Activated T-cell treated with anti-CD3 and anti-CD28 coated beads for 1 hour (primary cell): Measurements from ENCODE around the gene TOMM6.
A peak's percentile ranks its signal among the peaks of the same experiment; 100 is the strongest.
"Not testable (repeated sequence)": the region's sequence is repeated elsewhere in the genome, so short reads cannot be mapped to it uniquely, and the experiment has no call there.

Source experiments
- DNase-seq: peaks from one replicate; pipeline ENCODE4 v3.0.0-alpha.2; 2020; ENCODE audit warnings: low read depth

The TOMM6 gene

DNA sequence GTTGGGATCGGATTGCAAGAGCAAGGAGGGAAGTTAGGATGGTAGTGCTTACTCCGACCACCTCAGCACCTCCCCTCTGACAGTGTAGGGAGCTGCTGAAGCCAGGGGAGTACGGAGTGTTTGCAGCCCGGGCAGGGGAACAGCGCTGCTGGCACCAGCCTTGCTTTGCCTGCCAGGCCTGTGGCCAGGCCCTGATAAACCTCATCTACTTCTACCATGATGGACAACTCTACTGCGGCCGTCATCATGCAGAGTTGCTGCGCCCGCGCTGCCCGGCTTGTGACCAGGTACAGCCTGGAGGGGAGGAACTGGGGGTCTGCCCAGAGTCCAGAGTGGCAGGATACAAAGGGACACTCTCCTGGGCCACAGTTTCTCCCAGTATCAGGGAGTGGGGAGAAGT, 2.2 kb upstream of the TOMM6 start:
- DNase-seq = no peak

DNA sequence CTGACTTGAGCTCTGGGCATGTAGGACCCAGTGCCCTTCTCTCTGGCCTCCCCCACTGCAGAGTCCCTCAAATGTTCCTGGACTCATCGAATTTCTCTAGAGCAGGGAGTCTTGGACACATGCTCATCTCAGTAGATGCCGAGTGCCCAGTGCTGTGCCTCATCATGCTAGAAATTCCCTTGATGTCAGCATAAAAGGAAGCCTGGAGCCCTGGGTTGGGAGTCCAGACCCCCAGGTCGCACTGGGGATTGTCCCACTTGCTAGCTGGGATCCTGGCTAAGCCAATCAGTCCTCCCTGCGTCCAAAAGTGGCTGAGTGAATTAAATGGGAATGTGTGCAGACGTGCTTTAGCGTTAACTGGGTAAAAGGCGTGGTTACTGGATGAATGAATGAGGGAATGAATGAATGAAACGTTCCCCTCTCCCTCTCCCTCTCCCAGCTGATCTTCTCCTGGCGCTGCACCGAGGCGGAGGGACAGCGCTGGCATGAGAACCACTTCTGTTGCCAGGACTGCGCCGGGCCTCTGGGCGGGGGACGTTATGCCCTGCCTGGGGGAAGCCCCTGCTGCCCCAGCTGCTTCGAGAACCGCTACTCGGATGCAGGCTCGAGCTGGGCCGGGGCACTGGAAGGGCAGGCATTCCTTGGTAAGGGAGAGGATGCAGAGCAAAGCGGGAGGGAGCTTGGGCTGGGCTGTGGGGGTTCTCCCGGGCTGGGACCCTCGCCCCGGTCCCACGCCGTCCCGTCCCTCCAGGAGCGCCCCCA, 1.6 kb upstream of the TOMM6 start:
- no peak for DNase-seq

GRCh38 chr6:41786451-41787218, 859 bp upstream of the TOMM6 start:
- peak; percentile 85 for DNase-seq

GRCh38 chr6:41789390-41789724, 1.9 kb downstream of the TOMM6 start:
- no peak for DNase-seq

DNA sequence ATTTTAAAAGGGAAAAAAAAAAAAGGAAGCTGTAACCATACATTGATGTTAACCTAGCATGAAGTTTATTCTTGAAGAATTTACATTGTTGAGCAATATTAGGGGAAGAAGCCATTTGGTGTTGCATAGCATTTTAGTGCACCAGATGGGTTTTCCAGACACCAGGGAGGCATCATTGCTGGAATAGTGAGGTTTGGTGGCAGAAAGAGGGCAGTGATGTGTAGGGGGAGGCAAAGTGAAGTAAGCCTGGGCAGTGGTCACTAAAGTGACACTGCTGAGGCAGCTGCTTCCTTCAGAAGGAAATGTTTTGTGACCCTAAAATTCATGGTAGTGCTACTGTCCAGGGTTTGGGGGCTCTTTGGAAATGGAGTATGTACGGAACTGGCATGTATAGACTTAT, 2.6 kb downstream of the TOMM6 start:
- DNase-seq = no peak

DNA sequence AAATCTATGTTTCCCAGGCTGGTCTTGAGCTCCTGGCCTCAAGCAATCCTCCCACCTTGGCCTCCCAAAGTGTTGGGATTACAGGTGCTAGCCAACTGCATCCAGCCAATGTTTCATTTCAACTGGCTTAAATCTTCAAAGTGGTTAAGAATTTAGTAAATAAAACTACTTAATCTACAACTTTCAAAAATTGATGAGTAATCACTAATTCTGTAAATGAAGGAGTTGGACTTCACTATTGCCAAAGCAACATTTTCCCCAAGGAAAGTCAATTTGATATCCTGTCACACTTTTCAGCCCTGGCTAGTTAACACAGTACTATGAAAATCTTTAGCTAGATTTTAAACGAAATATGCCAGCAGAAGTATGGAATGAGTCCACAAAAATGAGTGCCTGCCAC, 3.8 kb downstream of the TOMM6 start:
- DNase-seq = no peak

- no peak for DNase-seq
Measured at GRCh38 chr6:41791984-41792383, 4.5 kb downstream of the TOMM6 start.

DNA sequence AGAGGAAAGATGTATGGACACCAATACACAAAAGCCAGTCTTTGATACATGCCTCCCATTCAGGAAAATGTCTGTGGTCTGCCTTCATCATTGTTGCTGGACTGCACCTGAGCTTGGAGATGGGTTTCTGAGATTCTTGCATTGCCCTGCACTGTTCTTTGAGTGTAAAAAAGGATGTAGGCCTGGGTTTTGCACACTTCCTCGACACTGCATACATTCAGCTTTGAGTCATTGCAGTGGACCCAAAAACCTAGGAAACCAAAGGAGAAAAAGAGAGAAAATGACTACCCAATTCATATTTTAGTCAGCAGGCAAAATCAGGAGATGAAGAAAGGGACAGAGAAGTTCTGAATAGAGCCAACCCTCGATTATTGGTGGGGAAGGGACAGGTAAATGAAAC, 9.0 kb downstream of the TOMM6 start:
- DNase-seq = no peak

DNA sequence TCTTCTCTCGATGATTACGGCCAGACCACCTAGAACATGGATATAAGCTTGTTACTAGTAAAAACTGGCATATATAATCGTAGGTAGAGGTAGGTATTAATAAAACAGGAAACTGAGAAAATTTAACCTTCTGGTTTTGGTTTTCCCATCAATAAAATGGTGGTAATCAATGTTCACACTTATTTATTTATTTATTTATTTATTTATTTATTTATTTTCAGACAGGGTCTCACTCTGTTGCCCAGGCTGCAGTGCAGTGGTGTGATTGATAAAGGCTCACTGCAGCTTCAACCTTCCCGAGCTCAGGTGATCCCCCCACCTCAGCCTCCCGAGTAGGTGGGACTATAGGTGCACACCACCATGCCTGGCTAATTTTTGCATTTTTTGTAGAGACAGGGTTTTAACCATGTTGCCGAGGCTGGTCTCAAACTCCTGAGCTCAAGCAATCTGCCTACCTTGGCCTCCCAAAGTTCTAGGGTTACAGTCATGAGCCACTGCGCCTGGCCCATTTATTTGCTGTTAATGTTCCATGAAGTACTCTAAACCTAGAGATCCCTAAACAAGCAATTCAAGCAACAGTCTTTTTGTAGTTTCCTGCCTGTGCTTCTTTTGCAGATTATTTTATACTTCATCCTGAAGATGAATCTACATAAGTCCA, 11.5 kb downstream of the TOMM6 start:
- no peak for DNase-seq

DNA sequence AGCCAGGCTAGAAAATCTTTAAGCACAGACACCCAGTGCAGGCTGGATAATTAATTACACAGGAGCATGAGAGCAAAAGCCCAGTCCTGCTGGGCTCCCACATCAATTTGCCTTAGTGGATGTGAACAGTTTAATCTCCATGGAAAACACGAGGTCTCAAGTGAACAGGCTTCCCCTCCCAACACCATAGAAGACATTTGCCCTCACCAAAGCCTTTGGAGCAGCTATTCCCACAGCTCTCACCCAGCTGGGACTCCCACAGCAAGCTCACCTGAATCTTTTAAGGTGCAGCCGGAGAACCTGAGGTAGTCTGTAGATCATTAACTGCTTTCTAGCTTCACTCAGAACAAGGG, 12.0 kb downstream of the TOMM6 start:
- no peak for DNase-seq

GRCh38 chr6:41801380-41801779, 13.9 kb downstream of the TOMM6 start:
- DNase-seq = no peak

- no peak for DNase-seq
Measured at GRCh38 chr6:41805830-41806774, 18.6 kb downstream of the TOMM6 start.

DNA sequence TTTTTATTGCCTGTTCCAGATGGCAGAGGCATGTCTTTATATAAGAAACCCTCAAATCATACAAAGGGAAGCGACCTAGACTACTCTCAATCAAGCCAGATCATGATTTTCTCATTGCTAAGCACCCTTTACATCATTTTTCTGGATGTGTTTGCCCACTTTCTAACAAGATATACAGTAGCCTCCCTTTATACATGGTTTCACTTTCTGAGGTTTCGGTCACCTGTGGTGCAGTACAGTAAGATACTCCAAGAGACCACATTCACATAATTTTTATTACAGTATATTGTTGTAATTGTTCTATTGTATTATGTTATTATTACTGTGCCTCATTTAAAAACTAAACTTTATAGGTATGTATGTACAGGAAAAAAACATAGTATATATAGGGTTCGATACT, 23.6 kb downstream of the TOMM6 start:
- DNase-seq = no peak

DNA sequence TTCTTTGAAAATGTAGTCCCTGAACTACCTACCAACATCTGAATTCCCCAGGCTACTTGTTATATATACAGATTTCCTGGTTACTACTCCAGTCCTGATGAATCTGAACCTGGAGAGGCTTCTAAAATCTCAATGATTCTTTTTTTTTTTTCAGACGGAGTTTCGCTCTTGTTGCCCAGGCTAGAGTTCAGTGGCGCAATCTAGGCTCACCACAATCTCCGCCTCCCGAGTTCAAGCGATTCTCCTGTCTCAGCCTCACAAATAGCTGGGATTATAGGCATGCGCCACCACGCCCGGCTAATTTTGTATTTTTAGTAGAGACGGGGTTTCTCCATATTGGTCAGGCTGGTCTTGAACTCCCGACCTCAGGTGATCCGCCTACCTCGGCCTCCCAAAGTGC, 24.5 kb downstream of the TOMM6 start:
- DNase-seq = not testable (repeated sequence)

GRCh38 chr6:41813469-41813868, 26.0 kb downstream of the TOMM6 start:
- no peak for DNase-seq

DNA sequence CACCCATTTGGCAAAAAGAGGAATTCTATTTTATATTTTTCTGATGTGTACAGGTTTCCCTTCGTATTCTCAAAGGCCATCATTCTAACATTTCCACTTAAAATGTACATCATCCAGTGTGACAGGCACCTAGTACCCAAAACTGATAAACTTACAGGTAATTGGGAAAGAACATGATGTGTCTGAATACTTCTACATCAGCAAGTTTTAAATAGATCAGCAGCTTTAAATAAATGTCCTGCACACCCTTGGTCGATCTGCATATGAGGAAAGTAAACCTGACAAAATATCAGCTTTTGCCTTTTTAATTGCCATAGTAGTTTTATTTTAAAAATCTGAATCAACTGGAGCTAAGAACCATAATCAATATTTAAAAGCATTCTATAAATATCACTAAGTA, 26.5 kb downstream of the TOMM6 start:
- DNase-seq = no peak

- no peak for DNase-seq
Measured at GRCh38 chr6:41814629-41815028, 27.1 kb downstream of the TOMM6 start.

DNA sequence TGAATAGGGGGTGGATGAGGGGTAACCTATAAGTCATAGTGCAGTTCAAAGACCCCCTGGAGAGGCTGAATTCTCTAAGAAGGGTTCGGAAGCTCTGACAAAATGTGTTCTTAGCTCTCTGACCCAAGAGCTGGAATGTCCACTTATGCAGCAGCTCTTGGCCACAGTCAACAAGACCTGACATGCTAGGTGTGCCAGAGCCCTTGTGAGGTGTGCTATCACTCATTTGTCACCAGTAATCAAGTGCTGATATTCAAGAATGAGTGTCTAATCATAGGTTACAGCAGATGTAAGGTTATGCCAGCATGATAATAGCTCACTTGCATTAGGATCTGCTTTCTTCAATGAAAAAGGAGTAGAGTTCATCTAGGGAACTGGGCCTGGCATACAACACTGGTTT, 28.1 kb downstream of the TOMM6 start:
- no peak for DNase-seq

DNA sequence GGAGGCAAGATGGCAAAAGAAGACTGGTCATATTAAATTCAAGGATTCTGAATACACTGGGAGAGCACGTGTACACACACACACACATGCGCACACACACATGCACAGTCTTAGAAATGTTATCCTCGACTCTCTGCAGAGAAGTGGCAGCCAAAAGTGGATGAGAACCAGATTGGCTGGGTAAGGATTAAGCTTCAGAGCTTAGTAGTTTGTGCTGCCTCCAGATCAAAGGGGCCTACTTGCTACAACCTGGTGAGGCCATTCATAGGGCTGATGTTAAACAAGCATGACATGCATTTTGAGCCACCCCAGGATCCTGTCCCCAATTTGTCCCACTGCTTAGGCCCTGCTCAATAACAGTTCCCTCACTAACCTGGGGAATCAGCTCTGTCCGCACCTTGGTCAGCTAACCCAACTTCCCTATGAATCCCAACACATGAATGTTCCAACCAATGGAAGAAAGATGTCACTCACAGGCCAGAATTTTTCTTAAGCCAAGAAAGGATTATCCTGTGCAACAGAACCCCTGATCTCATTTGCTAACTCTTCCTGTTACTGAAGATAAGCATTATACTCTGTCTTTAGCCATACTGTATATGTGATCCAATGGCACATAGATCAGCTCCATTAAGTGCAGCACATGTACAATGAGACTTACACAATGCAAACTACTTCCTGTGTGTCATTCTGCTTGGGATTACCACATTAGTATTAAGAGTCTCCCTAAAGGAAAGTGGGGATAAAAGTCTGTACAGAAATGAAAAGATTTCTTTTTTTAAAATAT, 31.0 kb downstream of the TOMM6 start:
- DNase-seq = no peak

DNA sequence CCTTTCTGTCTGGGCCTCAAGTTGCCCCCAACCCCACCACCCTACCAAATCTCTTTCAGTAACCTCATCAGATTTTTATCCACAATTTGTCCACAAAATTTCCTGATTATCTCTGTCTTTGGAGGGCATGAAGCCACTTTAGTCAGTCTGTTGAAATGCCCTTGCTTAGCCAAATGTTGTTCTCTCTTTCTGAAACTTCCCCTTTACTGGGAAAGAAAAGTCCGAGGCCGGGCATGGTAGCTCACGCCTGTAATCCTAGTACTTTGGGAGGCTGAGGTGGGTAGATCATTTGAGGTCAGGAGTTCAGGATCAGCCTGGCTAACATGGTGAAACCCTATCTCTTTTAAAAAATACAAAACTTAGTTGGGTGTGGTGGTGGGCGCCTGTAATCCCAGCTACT, 33.8 kb downstream of the TOMM6 start:
- DNase-seq = no peak

DNA sequence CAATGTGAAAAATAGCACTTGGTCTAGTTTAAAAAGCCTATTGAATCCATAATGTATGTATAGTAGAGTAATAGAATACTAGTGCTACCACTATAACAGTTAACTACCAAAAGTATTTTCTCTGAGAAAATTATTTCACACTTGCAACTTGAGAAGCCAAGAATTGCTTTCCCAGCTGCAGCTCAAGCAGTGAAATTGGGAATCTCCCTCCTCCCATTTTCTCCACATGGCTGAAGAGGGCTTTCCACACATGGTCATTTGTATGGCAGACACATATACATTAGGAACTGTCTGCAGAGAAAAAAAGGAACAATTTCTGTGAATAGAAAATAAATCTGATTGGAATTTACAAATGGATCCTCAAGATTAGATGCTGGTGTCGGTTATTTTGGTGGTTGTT, 34.5 kb downstream of the TOMM6 start:
- DNase-seq = no peak

DNA sequence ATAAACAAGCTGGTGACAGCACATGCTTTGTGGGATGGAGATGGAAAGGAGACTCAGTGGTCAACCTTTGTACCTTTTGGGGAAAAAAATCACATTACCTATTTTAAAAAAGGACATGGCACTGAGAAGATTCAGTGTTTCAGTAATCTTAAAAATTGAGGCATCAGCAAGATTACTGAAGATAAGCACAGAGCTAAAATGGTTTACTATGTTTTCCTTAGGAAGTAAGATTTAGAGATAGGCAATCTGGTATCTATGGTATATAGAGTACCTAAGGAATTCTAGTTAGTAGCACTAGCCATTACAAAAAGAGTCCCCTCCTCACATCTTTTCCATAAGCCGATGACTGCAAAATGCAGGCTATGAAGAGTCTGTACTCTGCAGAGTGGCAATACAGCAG, 35.7 kb downstream of the TOMM6 start:
- no peak for DNase-seq
